ENCODE measurements around the gene CDH12.

DNA sequence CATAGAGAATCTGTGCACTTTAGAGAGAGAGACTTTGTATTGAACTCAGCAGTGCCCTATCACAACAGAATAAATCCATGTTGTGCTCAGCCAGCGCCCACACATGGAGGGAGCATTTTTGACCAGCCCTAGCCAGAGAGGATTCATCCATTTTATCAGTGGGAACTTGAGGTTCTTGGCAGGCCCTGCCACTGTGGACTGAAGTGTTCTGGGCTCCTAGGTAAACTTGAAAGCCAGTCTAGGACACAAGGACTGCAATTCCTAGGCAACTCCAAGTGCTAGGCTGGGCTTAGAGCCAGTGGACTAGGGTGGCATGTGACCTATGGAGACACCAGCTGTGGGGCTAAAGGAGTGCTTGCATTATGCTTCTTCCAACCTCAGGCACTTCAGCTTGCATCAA is 523.5 kb downstream of the CDH12 start:
- no peak for TF ChIP-seq POLR2A (IDR thresholded peaks at IDR 0.05; ENCODE audit: low read length)
- no peak for TF ChIP-seq GATA1 (IDR thresholded peaks at IDR 0.05; ENCODE audit: low read depth, low read length)

All from erythroblast (primary cell).